LNCaP clone FGC (cell line): ENCODE results near the gene NAP1L4.

Source experiments
- DNase-seq: peaks from one replicate; pipeline ENCODE4 v3.0.0-alpha.2; 2011; ENCODE audit warnings: low read depth
- H3K4me3 ChIP-seq: 2 replicates; pipeline ENCODE4 v1.5.1; 2011; ENCODE audit warnings: mild to moderate bottlenecking, low read depth, low read length, control low read depth
- CTCF ChIP-seq: IDR thresholded peaks from 2 replicates; pipeline ENCODE4 v1.5.1; 2012; ENCODE audit warnings: mild to moderate bottlenecking; ENCODE audit not compliant: control insufficient read depth, insufficient read depth; ENCODE audit errors: extremely low read depth

The NAP1L4 gene

GRCh38 chr11:2927121-2927800 is 64.9 kb downstream of the NAP1L4 start:
- peak overlapping the region; percentile 68 for H3K4me3 ChIP-seq
- no peak for TF ChIP-seq CTCF
- no peak for DNase-seq

GRCh38 chr11:2926611-2927051 is 65.5 kb downstream of the NAP1L4 start:
- no peak overlapping the region for H3K4me3 ChIP-seq
- no peak for DNase-seq
- no peak for TF ChIP-seq CTCF

GRCh38 chr11:2924821-2925675 is 67.1 kb downstream of the NAP1L4 start:
- H3K4me3 ChIP-seq = no peak overlapping the region
- no peak for TF ChIP-seq CTCF
- no peak for DNase-seq

- TF ChIP-seq CTCF = no peak
- no peak for DNase-seq
- H3K4me3 ChIP-seq = no peak overlapping the region
Observed at GRCh38 chr11:2924381-2924780, 67.7 kb downstream of the NAP1L4 start.

GRCh38 chr11:2923446-2924375 is 68.4 kb downstream of the NAP1L4 start:
- no peak overlapping the region for H3K4me3 ChIP-seq
- no peak for DNase-seq
- no peak for TF ChIP-seq CTCF

GRCh38 chr11:2922655-2923054 is 69.5 kb downstream of the NAP1L4 start:
- DNase-seq = no peak
- TF ChIP-seq CTCF = no peak
- no peak overlapping the region for H3K4me3 ChIP-seq
